ENCODE measurements around the gene SHISA3. TPM values are rescaled to one million over a fixed set of nuclear protein-coding genes. Genes with fewer than 3 reads are reported as not detected.

Gene SHISA3
- total RNA-seq, 1 experiment from 2014 or later: 3.9 TPM

GRCh38 chr4:42391981-42392380, 5.3 kb upstream of the SHISA3 start:
- DNase-seq (ENCODE audit: low spot score): peak; percentile 13

- DNase-seq (ENCODE audit: low spot score): no peak
These were observed 4.9 kb upstream of the SHISA3 start for GRCh38 chr4:42392436-42392835.

GRCh38 chr4:42395595-42395994, 1.7 kb upstream of the SHISA3 start:
- no peak for DNase-seq (ENCODE audit: low spot score)

- no peak for DNase-seq (ENCODE audit: low spot score)
These were observed 932 bp upstream of the SHISA3 start for GRCh38 chr4:42396361-42396751.

- DNase-seq (ENCODE audit: low spot score): peak; percentile 22
These were observed 415 bp downstream of the SHISA3 start for GRCh38 chr4:42397635-42398170.

GRCh38 chr4:42398171-42398870, 1.0 kb downstream of the SHISA3 start:
- no peak for DNase-seq (ENCODE audit: low spot score)

- DNase-seq (ENCODE audit: low spot score): no peak
These were observed 1.6 kb downstream of the SHISA3 start for GRCh38 chr4:42398871-42399331.

- no peak for DNase-seq (ENCODE audit: low spot score)
These were observed 2.1 kb downstream of the SHISA3 start for GRCh38 chr4:42399393-42399792.

GRCh38 chr4:42401171-42401570, 3.9 kb downstream of the SHISA3 start:
- no peak for DNase-seq (ENCODE audit: low spot score)

GRCh38 chr4:42404001-42404400, 6.7 kb downstream of the SHISA3 start:
- DNase-seq (ENCODE audit: low spot score): no peak

GRCh38 chr4:42410446-42410845, 13.2 kb downstream of the SHISA3 start:
- DNase-seq (ENCODE audit: low spot score): no peak

GRCh38 chr4:42411803-42412202, 14.5 kb downstream of the SHISA3 start:
- DNase-seq (ENCODE audit: low spot score): no peak

GRCh38 chr4:42412251-42412650, 15.0 kb downstream of the SHISA3 start:
- DNase-seq (ENCODE audit: low spot score): peak; percentile 62

- DNase-seq (ENCODE audit: low spot score): no peak
These were observed 18.0 kb downstream of the SHISA3 start for GRCh38 chr4:42415281-42415680.

- DNase-seq (ENCODE audit: low spot score): no peak
These were observed 18.7 kb downstream of the SHISA3 start for GRCh38 chr4:42416017-42416416.

- no peak for DNase-seq (ENCODE audit: low spot score)
These were observed 20.3 kb downstream of the SHISA3 start for GRCh38 chr4:42417550-42417949.

GRCh38 chr4:42420140-42420539, 22.9 kb downstream of the SHISA3 start:
- no peak for DNase-seq (ENCODE audit: low spot score)

- DNase-seq (ENCODE audit: low spot score): no peak
These were observed 28.1 kb downstream of the SHISA3 start for GRCh38 chr4:42425146-42426065.

GRCh38 chr4:42428036-42428435, 30.7 kb downstream of the SHISA3 start:
- DNase-seq (ENCODE audit: low spot score): no peak

- no peak for DNase-seq (ENCODE audit: low spot score)
These were observed 39.8 kb downstream of the SHISA3 start for GRCh38 chr4:42436928-42437565.

- DNase-seq (ENCODE audit: low spot score): no peak
These were observed 42.8 kb downstream of the SHISA3 start for GRCh38 chr4:42440083-42440482.

- DNase-seq (ENCODE audit: low spot score): no peak
These were observed 45.3 kb downstream of the SHISA3 start for GRCh38 chr4:42442601-42443000.

Data from A172 (cell line).